Astrocyte of the cerebellum (primary cell): ENCODE data around the gene SAP130.

ENCODE experiments used
- DNase-seq: peaks from one replicate; pipeline ENCODE4 v3.0.0-alpha.2; 2011; ENCODE audit warnings: low read depth
- H3K4me3 ChIP-seq: 2 replicates; pipeline ENCODE4 v1.5.1; 2011; ENCODE audit warnings: mild to moderate bottlenecking, low read depth, low read length, moderate library complexity
- CTCF ChIP-seq: IDR thresholded peaks from 2 replicates; pipeline ENCODE4 v1.5.1; 2012; ENCODE audit warnings: low read length, low read depth, moderate library complexity, mild to moderate bottlenecking; ENCODE audit errors: missing control alignments
- in situ Hi-C: cut with HindIII; loops from 2 replicates; pipeline ENCODE4 v1.10.0; 2017; ENCODE audit warnings: low sequenced_read_pairs

The SAP130 gene

GRCh38 chr2:128012698-128013097, 15.2 kb downstream of the SAP130 start:
- no peak overlapping the region for H3K4me3 ChIP-seq
- no peak for TF ChIP-seq CTCF
- in situ Hi-C loops = no loop called here
- no peak for DNase-seq

- no peak for TF ChIP-seq CTCF
- DNase-seq = no peak
- no peak overlapping the region for H3K4me3 ChIP-seq
- in situ Hi-C loops = no loop called here
Measured at GRCh38 chr2:128008074-128008672, 19.7 kb downstream of the SAP130 start.

GRCh38 chr2:128004509-128004908, 23.4 kb downstream of the SAP130 start:
- no peak overlapping the region for H3K4me3 ChIP-seq
- in situ Hi-C loops = no loop called here
- TF ChIP-seq CTCF = no peak
- DNase-seq = no peak

GRCh38 chr2:128003463-128003862, 24.4 kb downstream of the SAP130 start:
- H3K4me3 ChIP-seq = no peak overlapping the region
- DNase-seq = no peak
- in situ Hi-C loops = no loop called here
- no peak for TF ChIP-seq CTCF

- TF ChIP-seq CTCF = no peak
- H3K4me3 ChIP-seq = no peak overlapping the region
- DNase-seq = no peak
- in situ Hi-C loops = no loop called here
Measured at GRCh38 chr2:127996160-127996559, 31.7 kb downstream of the SAP130 start.

GRCh38 chr2:127995725-127996124, 32.1 kb downstream of the SAP130 start:
- no peak for TF ChIP-seq CTCF
- in situ Hi-C loops = no loop called here
- no peak for DNase-seq
- no peak overlapping the region for H3K4me3 ChIP-seq
